Esophagus squamous epithelium (tissue), 4 donors: Measurements from ENCODE around the gene LRRC56.

Source experiments
- POLR2A ChIP-seq, 4 donors: fragments of 450-650 bp; IDR thresholded peaks; one replicate each; pipeline ENCODE4 v1.6.1; 2017; ENCODE audit warnings: antibody characterized with exemption in 4 of 4, mild to moderate bottlenecking in 4 of 4, moderate library complexity in 3 of 4
- TF ChIP-seq, protein P1 (sequence below), 6 experiments: fragments of 450-650 bp in 4 of 6; fragments of 200-600 bp in 2 of 6; sonication (generic) in 2 of 6; IDR thresholded peaks; one replicate each; pipeline ENCODE4 v1.5.1; 2016 to 2019; ENCODE audit warnings: antibody characterized with exemption in 6 of 6, mild to moderate bottlenecking in 4 of 6, moderate library complexity in 4 of 6

DNA sequence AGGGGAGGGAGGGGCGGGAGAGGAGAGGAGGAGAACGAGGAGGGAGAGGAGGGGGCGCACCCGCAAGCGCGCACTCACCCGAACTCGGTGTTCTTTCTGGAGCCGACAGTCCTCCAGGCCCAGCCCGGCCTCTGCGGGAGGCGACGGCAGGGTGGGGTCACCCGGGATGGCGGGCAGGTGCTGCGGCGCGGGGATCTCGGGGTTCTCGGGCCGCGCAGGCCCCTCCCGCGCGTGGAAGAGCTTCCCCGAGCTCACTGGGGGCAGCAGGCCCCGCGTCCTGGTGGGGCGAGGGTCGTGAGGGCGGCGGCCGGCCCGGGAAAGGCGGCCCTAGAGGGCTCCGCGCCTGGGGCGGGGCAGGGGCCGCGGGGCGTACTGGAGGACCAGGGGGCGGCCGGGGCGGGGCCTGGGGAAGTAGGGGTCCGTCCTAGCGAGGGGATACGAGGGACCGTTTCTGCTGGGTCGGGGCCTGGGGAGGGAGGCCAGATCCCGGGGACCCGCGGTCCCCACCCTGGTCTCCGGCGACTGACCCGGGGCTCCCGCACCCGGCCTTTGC lies 18.0 kb downstream of the LRRC56 start:
- no peak for TF ChIP-seq POLR2A (IDR thresholded peaks at IDR 0.05)
- TF ChIP-seq, protein P1, sequence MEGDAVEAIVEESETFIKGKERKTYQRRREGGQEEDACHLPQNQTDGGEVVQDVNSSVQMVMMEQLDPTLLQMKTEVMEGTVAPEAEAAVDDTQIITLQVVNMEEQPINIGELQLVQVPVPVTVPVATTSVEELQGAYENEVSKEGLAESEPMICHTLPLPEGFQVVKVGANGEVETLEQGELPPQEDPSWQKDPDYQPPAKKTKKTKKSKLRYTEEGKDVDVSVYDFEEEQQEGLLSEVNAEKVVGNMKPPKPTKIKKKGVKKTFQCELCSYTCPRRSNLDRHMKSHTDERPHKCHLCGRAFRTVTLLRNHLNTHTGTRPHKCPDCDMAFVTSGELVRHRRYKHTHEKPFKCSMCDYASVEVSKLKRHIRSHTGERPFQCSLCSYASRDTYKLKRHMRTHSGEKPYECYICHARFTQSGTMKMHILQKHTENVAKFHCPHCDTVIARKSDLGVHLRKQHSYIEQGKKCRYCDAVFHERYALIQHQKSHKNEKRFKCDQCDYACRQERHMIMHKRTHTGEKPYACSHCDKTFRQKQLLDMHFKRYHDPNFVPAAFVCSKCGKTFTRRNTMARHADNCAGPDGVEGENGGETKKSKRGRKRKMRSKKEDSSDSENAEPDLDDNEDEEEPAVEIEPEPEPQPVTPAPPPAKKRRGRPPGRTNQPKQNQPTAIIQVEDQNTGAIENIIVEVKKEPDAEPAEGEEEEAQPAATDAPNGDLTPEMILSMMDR (IDR thresholded peaks at IDR 0.05), result no peak
